PFSK-1 (cell line): ENCODE results near the gene SETD5.

Experiments
- REST ChIP-seq, 2 experiments: IDR thresholded peaks; 2 replicates each; pipeline versions ENCODE4 v1.6.1 to v1.8.0; 2011 to 2012; ENCODE audit warnings: low read depth in 2 of 2, low read length in 2 of 2, control low read depth in 1 of 2, inconsistent platforms in 1 of 2, mild to moderate bottlenecking in 1 of 2, moderate library complexity in 1 of 2; ENCODE audit not compliant: insufficient read depth in 1 of 2
- SIN3A ChIP-seq: IDR thresholded peaks from 2 replicates; pipeline ENCODE4 v1.6.1; 2012; ENCODE audit warnings: mild to moderate bottlenecking, low read length, moderate library complexity, borderline replicate concordance; ENCODE audit not compliant: insufficient read depth
- TAF1 ChIP-seq: IDR thresholded peaks from 2 replicates; pipeline ENCODE4 v1.6.1; 2012; ENCODE audit warnings: low read length, control low read depth, borderline replicate concordance; ENCODE audit not compliant: insufficient read depth

GRCh38 chr3:9508781-9509180 lies 111.4 kb downstream of the SETD5 start:
- TF ChIP-seq REST (IDR thresholded peaks at IDR 0.05; ENCODE audit: insufficient read depth in 1 of 2, low read depth in 2 of 2, low read length in 2 of 2) (no peak), SIN3A (no peak), TAF1 (no peak)
